ENCODE measurements around the gene EIF2B1. TPM values are rescaled to one million over a fixed set of nuclear protein-coding genes. Genes with fewer than 3 reads are reported as not detected.

Gene EIF2B1
- 100 to 1,000 TPM; 162 to 221 (median 181) TPM for total RNA-seq

GRCh38 chr12:123633379-123634141 lies at the start of gene EIF2B1, which contains the start of gene GTF2H3:
Gene EIF2B1 (minus strand): TSS chr12:123633686. CDS start chr12:123633557, 129 bp downstream.
Gene GTF2H3 (plus strand): TSS chr12:123633829. CDS start chr12:123633860, 31 bp downstream.
- H3K27ac ChIP-seq = peak within 1 kb of the TSS; percentile 60 to 88 (median 80)
- H3K4me1 ChIP-seq = peaks cover 0 to 26% (median 13%) of the 10 kb centered on the region in 4 donors
- H3K9me3 ChIP-seq = no peaks in the 10 kb centered on the region
- DNase-seq (ENCODE audit: low spot score in 2 of 2) = peak; percentile 89 to 95
- 0% methylated on average over 35 to 52 of the region's 52 CpGs for WGBS, 2 donors
- H3K27me3 ChIP-seq = no peaks in the 10 kb centered on the region
- H3K4me3 ChIP-seq = peak within 1 kb of the TSS; percentile 54 to 86 (median 67)
- H3K36me3 ChIP-seq = peaks cover 0 to 43% (median 12%) of the 10 kb centered on the region in 3 donors
- TF ChIP-seq CTCF (IDR thresholded peaks at IDR 0.05) (peak in 1 of 5 experiments; percentile 37), EP300 (IDR thresholded peaks at IDR 0.05) (peak; percentile 91 to 98), POLR2A (IDR thresholded peaks at IDR 0.05) (peak; percentile 6 to 52)

- TF ChIP-seq POLR2A (IDR thresholded peaks at IDR 0.05) = no peak
- no peak for TF ChIP-seq EP300 (IDR thresholded peaks at IDR 0.05)
- no peak for TF ChIP-seq CTCF (IDR thresholded peaks at IDR 0.05)
- Histone ChIP-seq H3K4me3 (no peak overlapping the region), H3K4me1 (no peaks in the 10 kb centered on the region), H3K9me3 (no peaks in the 10 kb centered on the region), H3K36me3 (peaks cover 0 to 98% (median 5%) of the 10 kb centered on the region in 3 donors), H3K27me3 (no peaks in the 10 kb centered on the region), H3K27ac (no peak overlapping the region)
- DNase-seq (ENCODE audit: low spot score in 2 of 2) = no peak
- WGBS, 2 donors = 65 to 80% methylated on average over 2 of the region's 2 CpGs
Observed at GRCh38 chr12:123681605-123682004, 48.1 kb upstream of the EIF2B1 start.

- peaks cover 0 to 97% (median 5%) of the 10 kb centered on the region in 3 donors for H3K36me3 ChIP-seq
- 93 to 97% methylated on average over 10 of the region's 10 CpGs for WGBS, 2 donors
Observed at GRCh38 chr12:123678981-123679380, 45.5 kb upstream of the EIF2B1 start.

GRCh38 chr12:123676616-123677320 lies 43.3 kb upstream of the EIF2B1 start:
- no peak for DNase-seq (ENCODE audit: low spot score in 2 of 2)
- no peaks in the 10 kb centered on the region for H3K9me3 ChIP-seq
- H3K27me3 ChIP-seq = no peaks in the 10 kb centered on the region
- TF ChIP-seq EP300 (IDR thresholded peaks at IDR 0.05) (no peak), POLR2A (IDR thresholded peaks at IDR 0.05) (no peak), CTCF (IDR thresholded peaks at IDR 0.05) (no peak)
- H3K4me1 ChIP-seq = peaks cover 0 to 11% (median under 1%) of the 10 kb centered on the region in 4 donors
- H3K36me3 ChIP-seq = peaks cover 0 to 88% (median 5%) of the 10 kb centered on the region in 3 donors
- H3K4me3 ChIP-seq = no peak overlapping the region
- WGBS, 2 donors = 74 to 81% methylated on average over 9 of the region's 9 CpGs
- no peak overlapping the region for H3K27ac ChIP-seq

More at GRCh38 chr12:123678981-123679380, 45.5 kb upstream of the EIF2B1 start:
- Histone ChIP-seq H3K4me3 (no peak overlapping the region), H3K27me3 (no peaks in the 10 kb centered on the region), H3K4me1 (no peaks in the 10 kb centered on the region), H3K9me3 (no peaks in the 10 kb centered on the region), H3K27ac (no peak overlapping the region)
- TF ChIP-seq POLR2A (IDR thresholded peaks at IDR 0.05) (no peak), CTCF (IDR thresholded peaks at IDR 0.05) (no peak), EP300 (IDR thresholded peaks at IDR 0.05) (no peak)
- DNase-seq (ENCODE audit: low spot score in 2 of 2) = no peak
